Tibial nerve (tissue), 4 donors: ENCODE measurements around the gene ARMC9.

ENCODE experiments used
- CTCF ChIP-seq, 5 experiments: fragments of 200-600 bp in 3 of 5; fragments of 450-650 bp in 2 of 5; sonication (generic) in 3 of 5; IDR thresholded peaks; one replicate each; pipeline ENCODE4 v1.5.1; 2016 to 2019; ENCODE audit warnings: antibody characterized with exemption in 5 of 5, mild to moderate bottlenecking in 3 of 5, moderate library complexity in 2 of 5
- EP300 ChIP-seq, 2 donors: sonication (generic); formaldehyde crosslinking; IDR thresholded peaks; one replicate each; pipeline ENCODE4 v1.6.1; 2017; ENCODE audit warnings: antibody characterized with exemption in 2 of 2, mild to moderate bottlenecking in 1 of 2

GRCh38 chr2:231325826-231326225, 127.4 kb downstream of the ARMC9 start:
- TF ChIP-seq CTCF (IDR thresholded peaks at IDR 0.05) (no peak), EP300 (IDR thresholded peaks at IDR 0.05) (no peak)
